H9 (cell line): ENCODE data around the gene AKNA. TPM values are rescaled to one million over a fixed set of nuclear protein-coding genes. Genes with fewer than 3 reads are reported as not detected.

Experiments used
- DNase-seq: peaks from one replicate; pipeline ENCODE4 v3.0.0-alpha.2; 2017
- H2AFZ ChIP-seq: one replicate; pipeline ENCODE4 v1.6.1; 2013; ENCODE audit warnings: mild to moderate bottlenecking, low read length, control low read depth, moderate library complexity
- H2AK5ac ChIP-seq: 2 replicates; pipeline ENCODE4 v1.6.1; 2013; ENCODE audit warnings: low read length, control low read depth, mixed read lengths; ENCODE audit not compliant: insufficient read length
- H2BK120ac ChIP-seq: one replicate; pipeline ENCODE4 v1.6.1; 2013; ENCODE audit warnings: low read depth, mild to moderate bottlenecking, low read length, control low read depth, inconsistent platforms; ENCODE audit not compliant: poor library complexity, severe bottlenecking
- H2BK12ac ChIP-seq: 2 replicates; pipeline ENCODE4 v1.6.1; 2013; ENCODE audit warnings: low read length, control low read depth, mixed read lengths, low read depth; ENCODE audit not compliant: insufficient read length
- H2BK15ac ChIP-seq: 2 replicates; pipeline ENCODE4 v1.6.1; 2013; ENCODE audit warnings: low read depth, low read length, control low read depth
- H2BK20ac ChIP-seq: one replicate; pipeline ENCODE4 v1.6.1; 2013; ENCODE audit warnings: low read depth, mild to moderate bottlenecking, low read length, control low read depth, inconsistent platforms; ENCODE audit not compliant: poor library complexity, severe bottlenecking
- H2BK5ac ChIP-seq: 2 replicates; pipeline ENCODE4 v1.6.1; 2013; ENCODE audit warnings: low read length, control low read depth, mixed read lengths; ENCODE audit not compliant: insufficient read length
- H3K14ac ChIP-seq: 2 replicates; pipeline ENCODE4 v1.6.1; 2013; ENCODE audit warnings: low read length, control low read depth; ENCODE audit not compliant: insufficient read depth
- H3K18ac ChIP-seq: 2 replicates; pipeline ENCODE4 v1.6.1; 2013; ENCODE audit warnings: low read depth, mild to moderate bottlenecking, mixed read lengths, low read length, control low read depth; ENCODE audit not compliant: insufficient read length
- H3K23ac ChIP-seq: 2 replicates; pipeline ENCODE4 v1.6.1; 2013; ENCODE audit warnings: low read length, control low read depth, mixed read lengths, low read depth; ENCODE audit not compliant: insufficient read length
- H3K23me2 ChIP-seq: 2 replicates; pipeline ENCODE4 v1.6.1; 2013; ENCODE audit warnings: low read depth, mild to moderate bottlenecking, mixed read lengths, low read length, control low read depth; ENCODE audit not compliant: insufficient read length, poor library complexity, severe bottlenecking
- H3K27ac ChIP-seq: 2 replicates; pipeline ENCODE4 v1.5.1; 2013; ENCODE audit warnings: low read length, control low read depth, mixed read lengths, low read depth; ENCODE audit not compliant: insufficient read length
- H3K27me3 ChIP-seq: 2 replicates; pipeline ENCODE4 v1.6.1; 2013; ENCODE audit warnings: low read length, control low read depth, inconsistent platforms; ENCODE audit not compliant: insufficient read depth
- H3K4ac ChIP-seq: 2 replicates; pipeline ENCODE4 v1.6.1; 2013; ENCODE audit warnings: low read depth, mild to moderate bottlenecking, control low read depth, inconsistent platforms, low read length, moderate library complexity
- H3K4me1 ChIP-seq: 2 replicates; pipeline ENCODE4 v1.6.1; 2013; ENCODE audit warnings: low read length, control low read depth, inconsistent platforms; ENCODE audit not compliant: insufficient read depth
- H3K4me2 ChIP-seq: 2 replicates; pipeline ENCODE4 v1.6.1; 2013; ENCODE audit warnings: low read length, control low read depth, mixed read lengths; ENCODE audit not compliant: insufficient read length, insufficient read depth
- H3K56ac ChIP-seq: 2 replicates; pipeline ENCODE4 v1.6.1; 2013; ENCODE audit warnings: low read depth, mild to moderate bottlenecking, mixed read lengths, low read length, control low read depth; ENCODE audit not compliant: insufficient read length
- H3K79me1 ChIP-seq: 2 replicates; pipeline ENCODE4 v1.6.1; 2013; ENCODE audit warnings: low read depth, mild to moderate bottlenecking, moderate library complexity, low read length, control low read depth, inconsistent platforms; ENCODE audit not compliant: insufficient read depth, poor library complexity, severe bottlenecking
- H3K79me2 ChIP-seq: 2 replicates; pipeline ENCODE4 v1.6.1; 2013; ENCODE audit warnings: low read length, control low read depth, inconsistent platforms; ENCODE audit not compliant: insufficient read depth
- H3K9ac ChIP-seq: 2 replicates; pipeline ENCODE4 v1.6.1; 2013; ENCODE audit warnings: low read length, control low read depth, mixed read lengths; ENCODE audit not compliant: insufficient read length; ENCODE audit errors: extremely low read depth
- H3K9me3 ChIP-seq: one replicate; pipeline ENCODE4 v1.6.1; 2013; ENCODE audit warnings: low read depth, low read length, inconsistent platforms; ENCODE audit not compliant: control insufficient read depth
- H3T11ph ChIP-seq: one replicate; pipeline ENCODE4 v1.6.1; 2013; ENCODE audit warnings: mild to moderate bottlenecking, low read length, control low read depth, inconsistent platforms
- H4K20me1 ChIP-seq: one replicate; pipeline ENCODE4 v1.6.1; 2013; ENCODE audit not compliant: control insufficient read depth, insufficient read length, insufficient read depth
- H4K5ac ChIP-seq: 2 replicates; pipeline ENCODE4 v1.6.1; 2013; ENCODE audit warnings: low read depth, mild to moderate bottlenecking, mixed read lengths, low read length, control low read depth; ENCODE audit not compliant: insufficient read length
- H4K8ac ChIP-seq: replicated peaks from 2 replicates; pipeline ENCODE4 v1.6.1; 2013; ENCODE audit warnings: low read length, control low read depth, mixed read lengths, low read depth; ENCODE audit not compliant: insufficient read length
- H4K91ac ChIP-seq: 2 replicates; pipeline ENCODE4 v1.6.1; 2013; ENCODE audit warnings: low read depth, mild to moderate bottlenecking, moderate library complexity, mixed read lengths, low read length, control low read depth; ENCODE audit not compliant: insufficient read length
- H3K27ac Mint-ChIP-seq, 3 experiments: 2 replicates in 2 of 3; 3 replicates in 1 of 3; pipeline ENCODE4 v1.8.0; 2020 to 2021; ENCODE audit warnings: mixed read lengths in 3 of 3, mild to moderate bottlenecking in 1 of 3, moderate library complexity in 1 of 3
- H3K27me3 Mint-ChIP-seq: 2 replicates; pipeline ENCODE4 v1.8.0; 2021; ENCODE audit warnings: low read depth, mild to moderate bottlenecking, moderate library complexity, mixed read lengths
- H3K36me3 Mint-ChIP-seq, 3 experiments: 2 replicates in 2 of 3; 3 replicates in 1 of 3; pipeline ENCODE4 v1.8.0; 2020 to 2021; ENCODE audit warnings: low read depth in 3 of 3, mixed read lengths in 3 of 3; ENCODE audit not compliant: insufficient read depth in 1 of 3
- H3K4me1 Mint-ChIP-seq, 2 experiments: 2 replicates each; pipeline ENCODE4 v1.8.0; 2020; ENCODE audit warnings: mixed read lengths in 2 of 2
- H3K4me3 Mint-ChIP-seq, 2 experiments: 2 replicates in 1 of 2; 3 replicates in 1 of 2; pipeline ENCODE4 v1.8.0; 2020 to 2021; ENCODE audit warnings: mild to moderate bottlenecking in 2 of 2, mixed read lengths in 2 of 2, moderate library complexity in 1 of 2
- H3K9me3 Mint-ChIP-seq, 2 experiments: 2 replicates in 1 of 2; 3 replicates in 1 of 2; pipeline ENCODE4 v1.8.0; 2020; ENCODE audit warnings: mild to moderate bottlenecking in 2 of 2, mixed read lengths in 2 of 2, moderate library complexity in 1 of 2
- CTCF ChIP-seq: fragments of 200-600 bp; sonication (generic); conservative IDR thresholded peaks from 3 replicates; pipeline ENCODE4 v1.8.0; 2021; ENCODE audit warnings: antibody characterized with exemption, mild to moderate bottlenecking
- WGBS: extraction: QIAGEN DNeasy Blood & Tissue Kit; methylation state at CpG from one replicate; pipeline ENCODE4 v1.1.7; 2013; ENCODE audit warnings: missing lambda C conversion rate, low lambda C conversion rate, mixed read lengths; ENCODE audit not compliant: insufficient read length; ENCODE audit errors: extremely low coverage; 5-methylcytosine and 5-hydroxymethylcytosine counted together
- total RNA-seq: library from RNA; stranded (reverse); gene quantifications from 2 replicates; pipeline ENCODE4 v1.2.1, GENCODE V29; 2021

Gene AKNA
- total RNA-seq, 1 experiment from 2014 or later = 19.7 TPM

- Histone ChIP-seq H3K4me1 (no peaks in the 10 kb centered on the region; the same call in 1 of the 2 replicates), H3K9me3 (no peaks in the 10 kb centered on the region), H4K8ac (no peak overlapping the region), H2AFZ (no peak overlapping the region), H3K4ac (no peak overlapping the region), H3K27ac (no peak overlapping the region), H2BK5ac (no peak overlapping the region), H3T11ph (no peak overlapping the region), H3K23ac (no peak overlapping the region), H3K79me1 (no peaks in the 10 kb centered on the region), H2AK5ac (no peak overlapping the region), H3K18ac (no peak overlapping the region), H3K4me2 (no peak overlapping the region), H2BK120ac (no peak overlapping the region), H4K20me1 (no peaks in the 10 kb centered on the region), H3K27me3 (no peaks in the 10 kb centered on the region), H3K79me2 (no peaks in the 10 kb centered on the region), H3K14ac (no peak overlapping the region), H2BK12ac (no peak overlapping the region), H4K91ac (no peak overlapping the region), H3K9ac (no peak overlapping the region), H3K23me2 (no peaks in the 10 kb centered on the region), H4K5ac (no peak overlapping the region), H2BK15ac (no peak overlapping the region), H2BK20ac (no peak overlapping the region), H3K56ac (no peak overlapping the region)
- DNase-seq = no peak
- Mint-ChIP-seq H3K9me3 (no peaks in the 10 kb centered on the region), H3K27me3 (peaks cover 5% of the 10 kb centered on the region), H3K36me3 (no peaks in the 10 kb centered on the region; a peak in 1 of 7 replicates), H3K4me1 (peaks cover 13 to 28% of the 10 kb centered on the region in 2 experiments), H3K27ac (no peak overlapping the region; a peak in 1 of 7 replicates), H3K4me3 (no peak overlapping the region)
- TF ChIP-seq CTCF = no peak
- no CpG with 5 or more reads among the region's 5 CpGs for WGBS
Observed at GRCh38 chr9:114416290-114416689, 28.5 kb upstream of the AKNA start.
